Mesenchymal stem cell (in vitro differentiated cells and primary cell): ENCODE results near the gene TCAF1.
"Not testable (repeated sequence)": the region's sequence is repeated elsewhere in the genome, so short reads cannot be mapped to it uniquely, and the experiment has no call there.

Source experiments
- DNase-seq: peaks from one replicate; pipeline ENCODE4 v3.0.0-alpha.2; 2013
- H2AFZ ChIP-seq: one replicate; pipeline ENCODE4 v1.6.1; 2013; ENCODE audit warnings: low read depth, mild to moderate bottlenecking, control low read depth, inconsistent platforms, low read length, moderate library complexity
- H2AK5ac ChIP-seq: 2 replicates; pipeline ENCODE4 v1.6.1; 2013; ENCODE audit warnings: low read length, moderate library complexity, mild to moderate bottlenecking, inconsistent platforms; ENCODE audit not compliant: severe bottlenecking
- H2BK120ac ChIP-seq: one replicate; pipeline ENCODE4 v1.6.1; 2013; ENCODE audit warnings: low read depth, mild to moderate bottlenecking, inconsistent platforms, low read length, moderate library complexity
- H2BK12ac ChIP-seq, 2 experiments: one replicate each; pipeline ENCODE4 v1.6.1; 2013; ENCODE audit warnings: inconsistent platforms in 2 of 2, low read length in 2 of 2, mild to moderate bottlenecking in 2 of 2, moderate library complexity in 2 of 2, control low read depth in 1 of 2
- H2BK15ac ChIP-seq: one replicate; pipeline ENCODE4 v1.6.1; 2013; ENCODE audit warnings: mild to moderate bottlenecking, low read depth, inconsistent platforms; ENCODE audit not compliant: poor library complexity, severe bottlenecking
- H2BK5ac ChIP-seq: 2 replicates; pipeline ENCODE4 v1.6.1; 2013; ENCODE audit warnings: low read depth, mild to moderate bottlenecking, low read length, control low read depth, inconsistent platforms; ENCODE audit not compliant: poor library complexity, severe bottlenecking
- H3K14ac ChIP-seq, 2 experiments: one replicate each; pipeline ENCODE4 v1.6.1; 2013; ENCODE audit warnings: inconsistent platforms in 2 of 2, low read length in 2 of 2, control low read depth in 1 of 2, mild to moderate bottlenecking in 1 of 2, moderate library complexity in 1 of 2
- H3K18ac ChIP-seq, 2 experiments: one replicate each; pipeline ENCODE4 v1.6.1; 2013; ENCODE audit warnings: inconsistent platforms in 2 of 2, low read length in 2 of 2, control low read depth in 1 of 2, low read depth in 1 of 2, mild to moderate bottlenecking in 1 of 2
- H3K23ac ChIP-seq, 2 experiments: one replicate each; pipeline ENCODE4 v1.6.1; 2013; ENCODE audit warnings: inconsistent platforms in 2 of 2, low read length in 2 of 2, mild to moderate bottlenecking in 2 of 2, moderate library complexity in 2 of 2, control low read depth in 1 of 2
- H3K27ac ChIP-seq: 2 replicates; pipeline ENCODE4 v1.5.1; 2013; ENCODE audit warnings: mild to moderate bottlenecking, moderate library complexity, low read length, control low read depth, inconsistent platforms; ENCODE audit not compliant: poor library complexity, severe bottlenecking
- H3K27me3 ChIP-seq, 2 experiments: 2 replicates each; pipeline versions ENCODE4 v1.6.1 to v1.7.0; 2013; ENCODE audit warnings: low read length in 2 of 2, mild to moderate bottlenecking in 2 of 2, moderate library complexity in 2 of 2, control low read depth in 1 of 2, inconsistent platforms in 1 of 2; ENCODE audit not compliant: control insufficient read depth in 1 of 2, insufficient read depth in 1 of 2
- H3K36me3 ChIP-seq, 2 experiments: 2 replicates each; pipeline versions ENCODE4 v1.6.1 to v1.7.0; 2013; ENCODE audit warnings: low read length in 2 of 2, control low read depth in 1 of 2, inconsistent platforms in 1 of 2, low read depth in 1 of 2, mild to moderate bottlenecking in 1 of 2; ENCODE audit not compliant: insufficient read depth in 2 of 2, control insufficient read depth in 1 of 2
- H3K4ac ChIP-seq, 2 experiments: one replicate each; pipeline ENCODE4 v1.6.1; 2013; ENCODE audit warnings: inconsistent platforms in 2 of 2, low read length in 2 of 2, mild to moderate bottlenecking in 2 of 2, moderate library complexity in 2 of 2, control low read depth in 1 of 2, low read depth in 1 of 2
- H3K4me1 ChIP-seq: 2 replicates; pipeline ENCODE4 v1.6.1; 2013; ENCODE audit warnings: low read depth, low read length, control low read depth; ENCODE audit not compliant: control insufficient read depth, insufficient read depth
- H3K4me2 ChIP-seq: 2 replicates; pipeline ENCODE4 v1.6.1; 2013; ENCODE audit warnings: low read length, mild to moderate bottlenecking, inconsistent platforms; ENCODE audit not compliant: poor library complexity, severe bottlenecking
- H3K4me3 ChIP-seq, 2 experiments: 2 replicates each; pipeline versions ENCODE4 v1.5.1 to v1.7.0; 2013; ENCODE audit warnings: low read length in 2 of 2, mild to moderate bottlenecking in 2 of 2, control low read depth in 1 of 2, low read depth in 1 of 2; ENCODE audit not compliant: insufficient read depth in 1 of 2
- H3K79me1 ChIP-seq: replicated peaks from 2 replicates; pipeline ENCODE4 v1.6.1; 2013; ENCODE audit warnings: mild to moderate bottlenecking, control low read depth, low read length, inconsistent platforms; ENCODE audit not compliant: poor library complexity, severe bottlenecking
- H3K9ac ChIP-seq: 2 replicates; pipeline ENCODE4 v1.7.0; 2013; ENCODE audit warnings: mild to moderate bottlenecking, low read length, moderate library complexity
- H3K9me3 ChIP-seq: 2 replicates; pipeline ENCODE4 v1.7.0; 2013; ENCODE audit warnings: mild to moderate bottlenecking, low read length; ENCODE audit not compliant: control insufficient read depth
- H4K8ac ChIP-seq: one replicate; pipeline ENCODE4 v1.6.1; 2013; ENCODE audit warnings: inconsistent platforms, mild to moderate bottlenecking, low read length, moderate library complexity
- H4K91ac ChIP-seq: one replicate; pipeline ENCODE4 v1.6.1; 2013; ENCODE audit warnings: mild to moderate bottlenecking, low read length, inconsistent platforms
- WGBS: methylation state at CpG from one replicate; pipeline ENCODE4 v1.1.7; 2013; ENCODE audit warnings: mixed read lengths; 5-methylcytosine and 5-hydroxymethylcytosine counted together

Gene TCAF1

GRCh38 chr7:143877098-143877497, 24.9 kb downstream of the TCAF1 start:
- Histone ChIP-seq H2BK12ac (no peak overlapping the region), H3K4me3 (no peak overlapping the region), H2BK5ac (no peak overlapping the region), H4K8ac (no peak overlapping the region), H3K4me1 (peaks cover 2% of the 10 kb centered on the region), H3K79me1 (peaks cover 38% of the 10 kb centered on the region), H3K9ac (no peak overlapping the region), H3K36me3 (peaks cover 15 to 26% of the 10 kb centered on the region in 2 experiments), H3K27ac (no peak overlapping the region), H4K91ac (no peak overlapping the region), H3K4me2 (no peak overlapping the region), H2AFZ (no peak overlapping the region), H3K18ac (no peak overlapping the region), H3K14ac (no peak overlapping the region), H2AK5ac (no peak overlapping the region), H3K9me3 (no peaks in the 10 kb centered on the region), H2BK120ac (no peak overlapping the region), H3K27me3 (no peaks in the 10 kb centered on the region), H3K23ac (no peak overlapping the region), H2BK15ac (no peak overlapping the region), H3K4ac (no peak overlapping the region)
- 100% methylated on average over 3 of the region's 3 CpGs for WGBS
- no peak for DNase-seq

GRCh38 chr7:143876218-143876617, 25.8 kb downstream of the TCAF1 start:
- peaks cover 15 to 26% of the 10 kb centered on the region in 2 experiments for H3K36me3 ChIP-seq
- no peak overlapping the region for H2BK120ac ChIP-seq
- H3K9me3 ChIP-seq, result no peaks in the 10 kb centered on the region
- no peak overlapping the region for H3K27ac ChIP-seq
- no peak overlapping the region for H3K14ac ChIP-seq
- 97% methylated on average over 9 of the region's 9 CpGs for WGBS
- H4K8ac ChIP-seq, result no peak overlapping the region
- H3K79me1 ChIP-seq, result peaks cover 38% of the 10 kb centered on the region
- H3K4me3 ChIP-seq, result no peak overlapping the region
- no peak for DNase-seq
- no peak overlapping the region for H4K91ac ChIP-seq
- H3K9ac ChIP-seq, result no peak overlapping the region
- H3K4me2 ChIP-seq, result no peak overlapping the region
- H3K27me3 ChIP-seq, result no peaks in the 10 kb centered on the region
- H3K4ac ChIP-seq, result no peak overlapping the region
- no peak overlapping the region for H3K18ac ChIP-seq
- no peak overlapping the region for H3K23ac ChIP-seq
- no peak overlapping the region for H2AFZ ChIP-seq
- H3K4me1 ChIP-seq, result peaks cover 2% of the 10 kb centered on the region
- no peak overlapping the region for H2BK12ac ChIP-seq
- H2BK5ac ChIP-seq, result no peak overlapping the region
- H2AK5ac ChIP-seq, result no peak overlapping the region
- H2BK15ac ChIP-seq, result no peak overlapping the region

GRCh38 chr7:143873242-143873641, 28.7 kb downstream of the TCAF1 start:
- not testable (repeated sequence) for H3K23ac ChIP-seq, H3K4ac ChIP-seq, H2BK120ac ChIP-seq, H4K91ac ChIP-seq, H3K4me3 ChIP-seq, H3K9ac ChIP-seq, H3K9me3 ChIP-seq, H3K14ac ChIP-seq, H4K8ac ChIP-seq, H2AK5ac ChIP-seq, H3K27me3 ChIP-seq, H3K27ac ChIP-seq, H3K18ac ChIP-seq, H3K4me1 ChIP-seq, H2BK5ac ChIP-seq, DNase-seq, H3K4me2 ChIP-seq, H2BK12ac ChIP-seq, H2BK15ac ChIP-seq, H2AFZ ChIP-seq
- 100% methylated on average over 2 of the region's 4 CpGs for WGBS
- Histone ChIP-seq H3K79me1 (peaks cover 26% of the 10 kb centered on the region), H3K36me3 (peaks cover 15 to 26% of the 10 kb centered on the region in 2 experiments)

GRCh38 chr7:143871534-143871933, 30.4 kb downstream of the TCAF1 start:
- not testable (repeated sequence) for H3K4ac ChIP-seq, H3K9ac ChIP-seq, DNase-seq, H2BK12ac ChIP-seq, H3K27ac ChIP-seq, H2AFZ ChIP-seq, H2BK15ac ChIP-seq, H3K14ac ChIP-seq, H3K4me3 ChIP-seq, H2BK5ac ChIP-seq, H3K4me2 ChIP-seq, H3K18ac ChIP-seq, H2BK120ac ChIP-seq, H4K91ac ChIP-seq, H2AK5ac ChIP-seq, H3K4me1 ChIP-seq, H3K27me3 ChIP-seq, H3K9me3 ChIP-seq, H3K23ac ChIP-seq, H4K8ac ChIP-seq
- Histone ChIP-seq H3K79me1 (peaks cover 16% of the 10 kb centered on the region), H3K36me3 (peaks cover 15 to 21% of the 10 kb centered on the region in 2 experiments)
